RWPE2 (cell line): ENCODE results near the gene WIPI1.
A peak's percentile ranks its signal among the peaks of the same experiment; 100 is the strongest.

Experiments
- ATAC-seq: fragments of 200-7000 bp; cut with Tn5 transposase; 3 replicates; pipeline ENCODE4 v1.9.1; 2021; ENCODE audit warnings: low read depth
- DNase-seq: peaks from one replicate; pipeline ENCODE4 v3.0.0-alpha.2; 2020; ENCODE audit warnings: low spot score
- H3K27ac ChIP-seq: fragments of 450-650 bp; 2 replicates; pipeline ENCODE4 v1.5.1; 2017; ENCODE audit warnings: mild to moderate bottlenecking; ENCODE audit not compliant: poor library complexity, severe bottlenecking
- H3K27me3 ChIP-seq: fragments of 250-450 bp; sonication (Bioruptor Pico); 2 replicates; pipeline ENCODE4 v1.5.1; 2021; ENCODE audit warnings: mild to moderate bottlenecking, moderate library complexity; ENCODE audit not compliant: insufficient read depth, poor library complexity, severe bottlenecking
- H3K36me3 ChIP-seq: fragments of 250-450 bp; sonication (Bioruptor Pico); 2 replicates; pipeline ENCODE4 v1.5.1; 2020; ENCODE audit warnings: low read depth, mild to moderate bottlenecking, moderate library complexity
- H3K4me1 ChIP-seq: fragments of 250-450 bp; sonication (Bioruptor Pico); 2 replicates; pipeline ENCODE4 v1.5.1; 2021; ENCODE audit warnings: mild to moderate bottlenecking, moderate library complexity; ENCODE audit not compliant: insufficient read depth, poor library complexity, severe bottlenecking
- H3K4me3 ChIP-seq: fragments of 250-450 bp; sonication (Bioruptor Pico); 2 replicates; pipeline ENCODE4 v1.5.1; 2021; ENCODE audit warnings: mild to moderate bottlenecking, moderate library complexity; ENCODE audit not compliant: severe bottlenecking
- H3K9me3 ChIP-seq: fragments of 250-450 bp; sonication (Bioruptor Pico); 2 replicates; pipeline ENCODE4 v1.5.1; 2021; ENCODE audit warnings: mild to moderate bottlenecking, moderate library complexity; ENCODE audit not compliant: severe bottlenecking
- TF ChIP-seq, protein P1 (sequence below): fragments of 450-650 bp; IDR thresholded peaks from one replicate; pipeline ENCODE4 v1.5.1; 2017; ENCODE audit warnings: mild to moderate bottlenecking, moderate library complexity; ENCODE audit not compliant: poor library complexity, severe bottlenecking

The WIPI1 gene

DNA sequence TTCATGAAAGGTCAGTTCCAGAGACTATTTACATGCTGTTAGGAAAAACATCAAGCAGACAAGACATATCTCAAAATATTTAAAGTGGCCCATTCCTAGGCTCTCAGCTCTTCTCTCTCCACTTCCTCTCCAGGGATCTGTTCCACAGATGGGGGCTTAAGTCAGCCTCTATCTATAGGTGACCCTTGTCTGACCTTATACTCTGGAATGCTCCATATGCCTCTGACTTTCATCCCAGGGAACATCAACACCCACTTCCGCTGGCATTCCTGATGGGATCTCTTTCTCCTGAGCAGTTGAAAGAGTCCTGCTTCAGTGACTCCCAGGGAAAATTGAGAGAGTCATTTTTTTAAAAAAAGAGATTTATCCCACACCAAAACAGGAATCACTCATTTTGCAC, 11.5 kb upstream of the WIPI1 start:
- no peaks in the 10 kb centered on the region for H3K36me3 ChIP-seq
- H3K4me3 ChIP-seq: no peak overlapping the region
- no peaks in the 10 kb centered on the region for H3K4me1 ChIP-seq
- no peak overlapping the region for H3K27ac ChIP-seq
- TF ChIP-seq, protein P1, sequence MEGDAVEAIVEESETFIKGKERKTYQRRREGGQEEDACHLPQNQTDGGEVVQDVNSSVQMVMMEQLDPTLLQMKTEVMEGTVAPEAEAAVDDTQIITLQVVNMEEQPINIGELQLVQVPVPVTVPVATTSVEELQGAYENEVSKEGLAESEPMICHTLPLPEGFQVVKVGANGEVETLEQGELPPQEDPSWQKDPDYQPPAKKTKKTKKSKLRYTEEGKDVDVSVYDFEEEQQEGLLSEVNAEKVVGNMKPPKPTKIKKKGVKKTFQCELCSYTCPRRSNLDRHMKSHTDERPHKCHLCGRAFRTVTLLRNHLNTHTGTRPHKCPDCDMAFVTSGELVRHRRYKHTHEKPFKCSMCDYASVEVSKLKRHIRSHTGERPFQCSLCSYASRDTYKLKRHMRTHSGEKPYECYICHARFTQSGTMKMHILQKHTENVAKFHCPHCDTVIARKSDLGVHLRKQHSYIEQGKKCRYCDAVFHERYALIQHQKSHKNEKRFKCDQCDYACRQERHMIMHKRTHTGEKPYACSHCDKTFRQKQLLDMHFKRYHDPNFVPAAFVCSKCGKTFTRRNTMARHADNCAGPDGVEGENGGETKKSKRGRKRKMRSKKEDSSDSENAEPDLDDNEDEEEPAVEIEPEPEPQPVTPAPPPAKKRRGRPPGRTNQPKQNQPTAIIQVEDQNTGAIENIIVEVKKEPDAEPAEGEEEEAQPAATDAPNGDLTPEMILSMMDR: no peak
- H3K9me3 ChIP-seq: no peaks in the 10 kb centered on the region
- DNase-seq (no peak), ATAC-seq (no peak)
- no peaks in the 10 kb centered on the region for H3K27me3 ChIP-seq

DNA sequence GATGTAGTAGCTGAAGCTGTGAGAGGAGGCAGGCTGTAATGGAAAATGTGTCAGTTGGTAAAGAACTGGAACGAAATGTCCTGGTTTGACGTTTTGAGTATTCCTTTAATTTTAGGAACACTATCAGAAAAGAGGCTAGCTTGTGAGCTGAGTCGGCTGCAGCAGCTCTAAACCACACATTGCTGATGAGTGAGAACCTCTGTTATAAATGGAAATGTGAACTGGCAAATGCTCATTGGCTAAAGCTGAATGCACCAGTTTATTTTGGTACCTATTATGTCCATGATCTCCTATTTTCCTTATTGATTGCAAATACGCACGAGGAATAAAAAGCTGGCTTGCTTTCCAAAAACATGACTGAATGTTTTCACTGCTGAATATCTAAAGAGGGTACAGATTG, 11.0 kb upstream of the WIPI1 start:
- TF ChIP-seq, protein P1: no peak
- Histone ChIP-seq H3K4me3 (no peak overlapping the region), H3K4me1 (no peaks in the 10 kb centered on the region), H3K27me3 (no peaks in the 10 kb centered on the region), H3K27ac (no peak overlapping the region), H3K36me3 (no peaks in the 10 kb centered on the region), H3K9me3 (no peaks in the 10 kb centered on the region)
- ATAC-seq (no peak), DNase-seq (no peak)

- TF ChIP-seq, protein P1: peak; percentile 65
- H3K27me3 ChIP-seq: no peaks in the 10 kb centered on the region
Measured at GRCh38 chr17:68463211-68464019, 6.1 kb upstream of the WIPI1 start.

GRCh38 chr17:68462381-68463210, 5.3 kb upstream of the WIPI1 start:
- no peak overlapping the region for H3K27ac ChIP-seq
- H3K27me3 ChIP-seq: no peaks in the 10 kb centered on the region
- TF ChIP-seq, protein P1: peak; percentile 85
- H3K4me3 ChIP-seq: no peak overlapping the region
- ATAC-seq (peak; percentile 87), DNase-seq (no peak)
- no peaks in the 10 kb centered on the region for H3K36me3 ChIP-seq
- H3K4me1 ChIP-seq: peaks cover 15% of the 10 kb centered on the region
- H3K9me3 ChIP-seq: no peaks in the 10 kb centered on the region

More at GRCh38 chr17:68463211-68464019, 6.1 kb upstream of the WIPI1 start:
- Histone ChIP-seq H3K9me3 (no peaks in the 10 kb centered on the region), H3K27ac (no peak overlapping the region), H3K4me1 (peaks cover 11% of the 10 kb centered on the region), H3K36me3 (no peaks in the 10 kb centered on the region), H3K4me3 (no peak overlapping the region)
- no peak for ATAC-seq
- DNase-seq: no peak
